NOMO-1 (cell line): ENCODE measurements around the gene DUSP14.
A peak's percentile ranks its signal among the peaks of the same experiment; 100 is the strongest.

Experiments
- DNase-seq, 2 experiments: peaks; one replicate each; lab custom pipeline; 2025; ENCODE audit not compliant: unreplicated experiment in 2 of 2; lab: John Stamatoyannopoulos, UW

Gene DUSP14

DNA sequence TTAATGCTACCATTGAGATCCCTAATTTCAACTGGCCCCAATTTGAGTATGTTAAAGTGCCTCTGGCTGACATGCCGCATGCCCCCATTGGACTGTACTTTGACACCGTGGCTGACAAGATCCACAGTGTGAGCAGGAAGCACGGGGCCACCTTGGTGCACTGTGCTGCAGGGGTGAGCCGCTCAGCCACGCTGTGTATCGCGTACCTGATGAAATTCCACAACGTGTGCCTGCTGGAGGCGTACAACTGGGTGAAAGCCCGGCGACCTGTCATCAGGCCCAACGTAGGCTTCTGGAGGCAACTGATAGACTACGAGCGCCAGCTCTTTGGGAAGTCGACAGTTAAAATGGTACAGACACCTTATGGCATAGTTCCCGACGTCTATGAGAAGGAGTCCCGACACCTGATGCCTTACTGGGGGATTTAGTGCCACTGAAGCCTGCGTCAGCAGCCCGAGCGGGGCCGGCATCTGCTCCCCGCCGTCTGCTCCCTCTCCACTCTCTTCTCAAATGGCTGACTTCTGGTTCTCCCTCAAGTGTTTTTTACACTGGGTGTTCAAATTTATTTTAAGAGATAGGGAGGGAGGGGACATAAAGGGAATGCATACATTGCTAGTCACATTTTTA, 22.9 kb downstream of the DUSP14 start:
- no peak for DNase-seq

DNA sequence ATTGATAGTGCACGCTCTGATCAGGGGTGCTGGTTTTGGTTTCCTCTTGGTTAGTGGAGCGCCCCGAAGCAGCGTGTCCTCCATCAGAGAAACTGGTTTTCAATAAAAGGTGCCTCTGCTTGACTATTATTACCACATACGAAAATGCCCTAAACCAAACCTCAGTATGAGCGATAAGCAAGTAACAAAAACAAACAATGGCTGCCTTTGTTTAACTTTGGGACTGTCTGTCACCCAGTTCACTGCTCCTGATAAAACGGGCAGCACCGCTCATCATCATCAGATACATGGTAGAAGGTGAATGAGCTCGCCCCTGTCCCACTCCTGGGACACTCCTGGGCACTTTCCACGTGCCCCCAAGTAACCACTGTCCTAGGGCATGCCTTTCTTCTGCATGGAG, 24.0 kb downstream of the DUSP14 start:
- no peak for DNase-seq

DNA sequence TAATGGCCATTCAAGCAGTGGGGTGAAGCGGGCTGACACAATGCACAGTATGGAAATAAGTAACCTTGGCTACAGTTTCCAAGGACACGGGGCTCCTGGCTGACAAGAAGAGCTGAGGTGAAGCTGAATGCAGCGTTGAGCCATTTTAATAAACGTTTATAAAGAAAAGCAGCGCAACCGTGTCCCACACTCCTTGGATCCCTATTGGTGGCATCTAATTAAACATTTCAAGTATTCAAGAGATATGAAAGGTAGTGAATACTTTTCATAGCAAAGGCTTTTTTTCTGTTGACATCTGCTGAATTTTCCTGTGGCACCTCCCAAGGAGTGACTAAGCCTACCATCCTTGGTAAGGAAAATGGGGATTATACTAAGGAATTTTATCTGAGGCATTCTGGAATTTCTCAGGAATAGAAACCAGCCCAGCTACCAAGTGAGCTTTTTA, 26.5 kb downstream of the DUSP14 start:
- no peak for DNase-seq

DNA sequence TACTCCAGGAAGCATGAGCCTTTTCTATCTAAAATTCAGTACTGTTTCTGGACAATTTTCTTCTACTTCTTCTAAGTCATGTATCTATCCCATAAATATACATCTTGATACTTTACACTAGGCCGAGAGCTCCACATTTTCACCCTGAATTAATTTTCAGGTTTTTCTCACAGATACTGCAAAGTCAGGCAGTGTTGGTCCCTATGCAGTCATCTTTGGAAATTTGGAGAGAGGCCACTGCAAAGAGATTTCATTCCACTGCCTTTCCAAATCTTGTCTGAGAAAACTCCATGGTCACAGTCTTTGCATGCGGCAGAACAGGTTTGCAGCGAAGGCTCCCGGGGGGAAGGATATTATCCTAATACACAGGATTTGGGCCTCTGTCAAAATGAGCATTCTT, 28.2 kb downstream of the DUSP14 start:
- DNase-seq, result no peak

DNA sequence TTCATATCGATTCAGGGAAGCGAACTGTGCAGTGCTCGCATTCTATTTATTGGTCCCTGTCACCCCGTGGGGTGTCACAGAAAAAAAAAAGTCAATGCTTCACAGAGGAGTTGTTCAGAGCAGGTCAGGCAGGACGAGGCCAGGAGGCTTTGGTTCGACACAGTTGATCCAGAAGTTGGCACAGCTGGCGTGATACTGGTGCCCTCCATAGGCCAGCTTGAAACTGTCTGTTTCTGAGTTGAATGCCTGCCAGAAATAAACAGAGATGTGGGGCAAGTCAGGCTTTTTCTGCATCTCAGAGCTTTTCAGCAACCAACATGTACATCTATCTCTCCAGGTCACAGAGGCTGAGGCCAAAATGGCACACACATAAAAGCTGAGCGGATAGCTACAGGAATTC, 29.1 kb downstream of the DUSP14 start:
- no peak for DNase-seq

DNA sequence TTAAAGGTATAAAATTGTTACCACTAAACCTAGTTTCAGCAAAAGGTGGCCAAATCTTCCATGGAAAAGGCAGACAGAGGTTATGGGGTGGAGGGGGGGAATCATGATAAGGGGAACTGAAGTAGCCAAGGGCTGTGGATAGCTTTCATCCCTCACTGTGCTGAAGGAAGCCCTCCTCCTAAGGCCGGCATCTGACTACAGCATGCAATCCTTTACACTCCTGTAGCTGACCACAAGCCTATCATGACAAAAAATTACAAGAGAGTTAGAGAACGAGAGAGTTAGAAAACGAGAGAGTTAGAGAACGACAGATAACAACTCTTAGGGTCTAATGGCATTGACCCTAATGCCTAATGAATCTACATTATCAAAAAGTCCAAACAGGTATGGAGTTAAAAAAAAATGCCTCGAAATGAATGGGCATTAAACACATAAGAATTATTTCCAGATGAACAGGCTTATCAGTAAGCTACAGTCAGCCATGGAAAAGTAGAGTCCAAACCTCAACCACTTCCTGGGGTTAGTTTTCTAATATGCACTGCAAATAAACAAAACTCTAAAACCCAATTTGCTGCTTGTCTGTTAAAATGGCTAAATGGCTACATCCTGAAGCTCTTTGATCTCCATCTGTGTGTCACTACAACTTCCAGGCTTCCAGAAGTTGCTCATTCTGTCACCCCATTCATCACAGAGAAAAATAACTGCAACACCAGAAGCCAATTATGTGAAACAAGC, 29.7 kb downstream of the DUSP14 start:
- DNase-seq, result no peak

DNA sequence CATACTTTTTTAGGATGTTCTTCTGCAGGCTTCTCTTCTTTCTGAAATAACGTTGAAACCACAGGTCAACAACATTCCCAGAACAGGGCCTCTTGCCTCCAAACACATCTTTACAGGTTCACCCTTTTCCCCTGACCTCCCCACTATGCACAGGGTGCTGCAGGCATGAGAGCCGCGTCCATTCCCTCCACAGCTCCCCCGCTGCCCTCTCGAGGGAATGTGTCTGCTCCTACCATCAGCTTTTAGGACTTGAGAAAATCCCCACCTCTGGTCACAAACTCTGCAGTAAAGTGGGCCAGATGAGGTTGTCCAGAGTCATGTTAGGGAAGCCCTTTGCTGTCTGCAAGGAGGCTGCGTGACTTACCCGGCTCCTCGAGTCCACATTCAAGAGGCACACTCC, 30.5 kb downstream of the DUSP14 start:
- no peak for DNase-seq

DNA sequence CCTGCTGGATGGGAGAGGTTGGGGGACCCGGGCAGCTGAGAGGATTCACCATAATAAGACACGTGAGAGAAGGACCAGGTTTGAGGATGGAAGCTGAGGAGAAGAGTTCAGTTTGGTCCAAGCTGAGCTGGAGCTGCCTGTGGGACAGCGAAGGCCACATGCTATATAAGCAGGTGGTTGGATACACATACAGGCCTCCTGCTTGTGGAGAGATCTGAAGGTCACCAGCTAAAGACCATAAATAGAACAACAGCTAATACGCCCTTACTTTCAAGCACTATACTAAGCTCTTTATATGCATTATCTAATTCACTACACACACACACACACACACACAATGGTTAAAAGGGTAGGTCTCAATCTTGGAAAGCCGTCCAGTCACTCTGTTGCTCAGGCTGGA, 32.1 kb downstream of the DUSP14 start:
- DNase-seq, result no peak

DNA sequence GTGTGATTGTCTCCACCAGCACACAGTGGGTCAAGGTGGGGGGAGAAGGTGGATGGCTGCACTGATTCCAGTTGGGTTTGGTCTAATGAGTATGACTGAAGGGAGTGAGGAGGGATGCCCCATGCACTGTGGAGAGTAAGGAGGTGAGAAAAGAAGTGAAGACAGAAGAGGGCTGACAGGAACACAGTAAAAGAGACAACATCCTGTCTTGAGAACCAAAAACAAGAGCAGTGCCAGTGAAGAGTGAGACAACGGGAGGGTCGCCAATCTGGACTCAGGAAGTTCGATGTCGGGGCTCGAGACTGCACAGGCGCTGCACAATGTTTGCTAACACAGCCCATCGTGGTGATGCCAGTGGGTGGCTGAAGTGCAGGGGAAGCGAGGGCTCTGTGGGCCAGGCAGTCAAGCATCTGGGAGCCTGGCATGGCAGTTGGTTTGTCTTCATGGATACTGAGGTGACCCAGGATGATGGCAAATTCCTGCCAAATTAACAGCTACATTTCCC, 34.1 kb downstream of the DUSP14 start:
- DNase-seq, result no peak

DNA sequence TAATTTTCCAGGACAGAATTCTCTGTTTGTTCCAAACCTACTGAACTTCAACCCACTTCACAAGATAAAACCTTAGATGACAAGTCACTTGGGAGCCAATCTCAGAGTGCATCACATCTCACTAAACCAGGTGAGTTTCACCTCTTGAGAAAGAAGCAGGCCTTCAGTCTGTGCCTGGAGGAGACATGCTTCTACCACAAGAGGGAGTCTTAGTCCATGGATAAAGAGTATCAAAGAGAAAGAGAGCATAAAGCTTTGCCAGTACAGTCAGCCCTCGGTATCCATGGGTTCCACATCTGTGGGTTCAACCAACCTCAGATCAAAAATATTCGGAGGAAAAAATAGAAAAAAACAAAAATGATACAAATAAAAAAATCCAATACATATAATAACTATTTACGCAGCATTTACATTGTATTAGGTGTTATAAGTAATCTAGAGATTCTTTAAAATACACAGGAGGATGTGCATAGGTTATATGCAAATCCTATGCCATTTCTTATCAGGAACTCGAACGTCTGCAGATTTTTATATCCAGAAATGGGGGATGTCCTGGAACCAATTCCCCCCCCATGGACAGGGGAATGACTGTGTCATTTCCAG, 37.7 kb downstream of the DUSP14 start:
- DNase-seq, result peak in 1 of 2 experiments; percentile 18

DNA sequence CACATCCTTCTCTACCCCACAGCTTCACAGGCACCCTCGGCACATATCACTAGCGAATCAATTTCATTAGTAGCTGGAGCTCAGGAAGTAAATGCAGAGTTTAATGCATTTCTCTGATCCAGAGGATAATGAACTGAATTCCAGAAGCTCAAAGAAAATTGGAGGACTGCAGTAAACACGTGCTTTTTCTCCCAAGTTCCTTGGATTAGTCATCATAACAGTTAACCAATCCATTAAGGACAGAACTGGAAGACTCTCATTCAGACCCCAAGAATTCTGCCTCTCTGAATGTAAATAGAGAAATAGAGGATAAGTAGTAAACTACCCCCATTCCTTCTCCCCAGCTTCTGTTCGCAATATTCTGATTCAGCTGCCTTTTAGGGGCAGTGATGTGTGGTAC, 40.7 kb downstream of the DUSP14 start:
- no peak for DNase-seq

DNA sequence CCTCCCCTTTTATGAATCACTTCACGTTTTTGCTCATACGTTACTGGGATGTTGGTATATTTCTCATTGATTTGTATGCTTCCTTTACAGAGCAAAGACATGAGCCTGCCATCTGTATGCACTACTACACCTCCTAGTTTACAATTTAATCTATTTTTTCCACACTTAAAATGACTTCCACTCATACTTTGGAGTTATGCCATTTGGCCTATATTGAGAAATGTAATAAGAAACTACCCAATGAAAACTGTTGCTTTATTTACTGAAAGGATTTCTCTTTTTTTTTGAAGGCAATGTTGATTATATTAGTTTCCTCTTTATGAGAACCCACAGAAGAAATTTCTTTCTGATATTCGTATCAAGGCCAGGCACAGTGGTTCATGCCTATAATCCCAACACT, 43.1 kb downstream of the DUSP14 start:
- DNase-seq, result no peak

DNA sequence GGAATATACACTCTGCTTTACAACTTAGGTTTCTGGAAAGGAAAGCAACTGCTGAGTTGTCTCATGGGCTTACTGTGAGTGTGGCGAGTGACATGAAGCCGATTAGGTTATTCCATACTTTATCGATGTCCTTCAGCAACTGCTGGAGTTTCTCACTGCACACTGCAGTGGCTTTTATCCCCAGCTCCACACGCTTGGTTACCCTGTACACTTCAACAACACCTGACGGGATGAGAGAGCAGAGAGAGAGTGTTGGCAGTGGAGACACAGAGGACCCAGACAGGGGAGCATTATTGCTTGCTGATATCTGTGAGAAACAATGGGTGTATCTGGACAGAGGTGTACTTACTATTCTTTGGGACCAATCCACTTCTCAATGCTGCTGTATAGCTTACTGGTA, 46.2 kb downstream of the DUSP14 start:
- DNase-seq, result no peak

DNA sequence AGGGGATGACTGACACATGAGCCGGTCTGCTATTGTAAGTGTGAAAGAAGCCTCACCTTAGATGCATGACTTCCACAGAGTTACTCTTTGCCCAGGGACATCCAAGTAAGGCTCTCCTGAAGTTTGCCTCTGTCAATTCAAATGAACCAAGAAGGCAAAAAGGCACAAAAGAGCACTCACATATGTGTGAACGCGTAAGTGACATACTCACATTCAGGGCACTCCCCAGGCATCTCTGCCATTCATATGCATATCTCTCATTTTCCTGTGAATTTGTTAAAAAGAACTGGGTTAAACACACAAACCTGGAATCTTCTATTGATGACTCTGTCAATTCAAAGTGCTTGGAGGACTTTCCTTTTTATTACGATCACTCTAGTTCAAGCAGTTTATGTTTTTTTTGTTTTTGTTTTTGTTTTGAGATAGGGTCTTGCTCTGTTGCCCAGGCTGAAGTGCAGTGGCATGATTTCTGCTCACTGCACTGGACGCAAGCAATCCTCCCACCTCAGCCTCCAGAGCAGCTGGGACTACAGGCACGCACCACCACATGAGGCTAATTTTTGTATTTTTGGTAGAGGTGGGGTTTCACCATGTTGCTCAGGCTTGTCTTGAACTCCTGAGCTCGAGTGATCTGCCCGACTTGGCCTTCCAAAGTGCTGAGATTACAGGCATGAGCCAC, 49.4 kb downstream of the DUSP14 start:
- DNase-seq, result no peak

DNA sequence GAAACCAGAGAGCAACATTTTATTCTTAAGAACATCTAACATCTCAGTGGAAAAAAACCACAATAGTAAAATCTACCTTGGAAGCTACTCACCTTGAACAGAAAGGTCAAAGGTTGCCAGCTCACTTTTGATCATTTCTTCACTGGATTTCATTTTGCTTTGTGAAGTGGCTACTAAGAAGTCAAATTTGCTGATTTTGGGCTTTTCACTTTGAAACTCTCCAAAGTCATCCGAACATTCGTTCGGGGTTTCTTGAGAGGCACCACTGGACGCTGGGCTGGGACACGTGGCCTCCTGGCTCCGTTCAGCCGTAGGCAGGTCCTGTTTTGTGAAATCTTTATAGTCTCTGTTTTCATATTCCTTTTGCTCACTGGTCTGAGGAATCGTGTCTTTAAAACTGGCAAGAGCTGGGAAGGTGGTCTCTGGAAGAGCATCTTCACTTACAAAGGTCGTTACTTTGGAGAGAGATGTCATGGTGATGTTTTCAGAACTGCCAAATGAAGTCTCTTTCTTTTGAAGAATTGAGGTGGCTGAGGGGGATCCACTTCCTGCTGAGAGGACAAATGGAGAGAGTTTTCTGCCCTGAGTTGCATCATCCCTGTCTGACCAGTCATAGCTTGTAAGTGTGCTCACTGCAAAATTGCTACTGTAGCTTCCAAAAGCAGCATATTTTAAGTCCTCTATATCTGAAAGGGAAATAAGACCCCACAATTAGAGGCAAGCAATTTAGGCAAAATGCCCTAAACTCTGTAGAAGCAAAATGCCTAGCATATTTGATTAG, 52.4 kb downstream of the DUSP14 start:
- DNase-seq, result no peak

DNA sequence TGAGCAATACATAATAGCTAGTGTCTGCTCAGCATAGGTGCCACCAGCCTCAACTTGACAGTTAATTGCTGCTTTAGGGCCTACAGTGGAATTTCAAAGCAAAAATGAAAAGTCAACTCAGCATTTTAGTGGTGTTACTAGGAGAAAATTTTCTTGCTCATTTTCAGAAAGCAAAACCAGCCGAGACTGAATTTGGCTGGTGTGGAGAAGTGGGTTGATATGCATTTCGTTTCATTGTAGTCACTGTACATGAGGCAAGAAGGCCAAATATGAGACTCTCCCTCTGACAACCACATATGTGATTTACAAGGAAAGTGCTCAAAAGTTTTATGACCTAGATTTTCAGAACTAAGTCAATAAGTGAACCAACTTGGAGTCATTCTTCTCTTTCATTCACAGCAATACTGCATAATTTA, 54.0 kb downstream of the DUSP14 start:
- DNase-seq, result no peak

DNA sequence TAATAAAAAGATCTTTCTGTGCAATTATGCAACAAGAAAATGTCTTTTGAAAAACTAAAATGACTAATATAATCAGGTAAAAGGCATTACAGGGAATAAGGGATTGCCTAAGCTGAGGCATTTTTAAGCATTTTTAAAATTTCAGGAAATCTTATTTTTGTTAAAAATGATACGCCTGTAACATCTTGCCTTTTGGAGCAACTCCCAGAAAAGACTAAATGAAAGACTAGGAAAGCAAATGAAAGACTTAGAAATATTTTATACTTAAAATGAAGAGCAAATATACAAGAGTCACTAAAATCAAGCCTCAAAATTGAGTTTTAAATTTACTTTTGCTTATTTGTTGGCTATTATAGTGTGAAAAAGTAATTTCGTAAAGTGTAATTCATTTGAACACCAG, 55.8 kb downstream of the DUSP14 start:
- DNase-seq, result no peak

DNA sequence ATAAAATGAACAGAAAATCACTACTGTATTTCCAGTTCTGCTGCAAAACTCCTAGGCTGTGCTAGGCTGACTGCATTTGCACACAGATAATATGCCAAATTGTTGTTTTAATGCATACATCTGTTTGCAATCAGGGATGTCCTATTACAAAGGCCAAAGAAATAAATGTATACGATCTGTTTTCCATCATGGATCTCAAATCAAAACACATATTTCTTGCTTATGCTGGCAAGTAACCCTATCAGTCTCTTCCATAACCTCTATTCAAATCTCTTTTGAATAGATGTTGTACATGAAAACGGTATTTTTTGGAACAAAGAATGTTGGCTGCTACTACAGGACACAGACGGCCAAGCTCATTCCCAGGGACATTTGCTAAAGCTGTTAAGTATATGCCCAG, 56.6 kb downstream of the DUSP14 start:
- DNase-seq, result no peak

DNA sequence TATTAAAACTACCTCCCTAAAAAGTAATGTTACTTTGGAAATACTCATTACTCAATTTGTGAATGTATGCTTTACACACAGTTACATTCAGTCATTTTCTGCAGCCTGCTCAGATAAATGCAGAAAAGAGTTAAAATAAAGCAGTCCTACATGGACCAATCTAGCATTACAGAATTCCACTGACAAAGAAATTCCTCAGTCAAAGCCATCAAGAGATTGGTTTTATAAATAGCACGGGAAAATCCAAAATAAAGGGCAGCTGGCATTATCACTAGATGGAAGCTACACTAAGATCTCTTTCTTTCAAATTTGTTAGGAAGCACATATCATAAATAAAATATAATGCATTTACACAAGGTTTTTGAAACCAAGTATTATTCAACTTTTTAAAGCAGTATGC, 58.3 kb downstream of the DUSP14 start:
- DNase-seq, result no peak

DNA sequence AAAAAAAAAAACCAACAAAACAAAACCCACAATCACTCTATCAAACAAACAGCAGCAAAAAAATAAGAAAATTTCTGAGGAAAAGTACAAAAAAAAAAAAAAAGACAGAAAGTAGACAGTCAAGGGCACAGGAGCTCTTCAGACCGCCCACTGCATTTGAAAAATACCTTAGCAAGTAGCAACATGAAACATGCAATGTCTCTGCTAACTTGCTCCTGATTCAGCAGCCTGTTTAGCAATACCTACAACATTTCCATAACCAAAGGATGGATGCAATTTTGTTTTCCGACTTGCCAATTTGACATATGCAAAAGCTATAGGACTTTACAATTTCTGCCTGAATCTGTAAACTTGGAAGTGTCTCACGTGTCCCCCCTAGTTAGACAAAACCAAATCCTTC, 62.1 kb downstream of the DUSP14 start:
- no peak for DNase-seq
